GM12878 (cell line): ENCODE measurements around the gene RPGR. TPM values are rescaled to one million over a fixed set of nuclear protein-coding genes. Genes with fewer than 3 reads are reported as not detected.

Experiments
- ATAC-seq: fragments of 200-7000 bp; cut with Tn5 transposase; 3 replicates; pipeline ENCODE4 v1.9.1; 2020; ENCODE audit warnings: mild to moderate bottlenecking, moderate library complexity
- BruUV-seq: library from RNA; stranded (reverse); fragments of 400-500 nt; replicated peaks from 2 replicates; lab custom pipeline; 2021; lab: Mats Ljungman, UMichigan
- CTCF ChIA-PET: fragments of 300-600 bp; sonication (Branson Sonifier 250); formaldehyde crosslinking; extraction: SDS; loops from one replicate; lab custom pipeline; 2021; ENCODE audit warnings: inconsistent platforms; lab: Yijun Ruan, JAX
- POLR2A ChIA-PET: fragments of 350-600 bp; formaldehyde crosslinking; extraction: SDS; loops from one replicate; lab custom pipeline; 2021; ENCODE audit warnings: inconsistent platforms; lab: Charles Lee
- RAD21 ChIA-PET: fragments of 300-600 bp; sonication (Branson Sonifier 250); formaldehyde crosslinking; loops from one replicate; lab custom pipeline; 2023; ENCODE audit warnings: antibody characterized with exemption; ENCODE audit not compliant: unreplicated experiment; lab: Charles Lee
- SMC1A ChIA-PET: fragments of 300-600 bp; sonication (Branson Sonifier 250); formaldehyde crosslinking; loops from one replicate; lab custom pipeline; 2023; ENCODE audit not compliant: unreplicated experiment, uncharacterized antibody; lab: Charles Lee
- DNase-seq: peaks from one replicate; pipeline ENCODE4 v3.0.0-alpha.2; 2011; ENCODE audit warnings: low read depth, low spot score
- FAIRE-seq: peaks from 3 replicates; lab custom pipeline; 2011; peaks lifted over from hg19 to GRCh38; lab: Jason Lieb, UNC
- H2AFZ ChIP-seq: 2 replicates; pipeline ENCODE4 v1.6.0; 2011; ENCODE audit warnings: low read depth, low read length, control low read depth; ENCODE audit not compliant: control insufficient read depth
- H3K27ac ChIP-seq: 2 replicates; pipeline ENCODE4 v1.5.1; 2011; ENCODE audit warnings: control low read depth; ENCODE audit not compliant: control insufficient read depth, insufficient read depth
- H3K27me3 ChIP-seq, 2 experiments: replicated peaks in 1 of 2; 2 replicates each; pipeline versions ENCODE4 v1.6.0 to v1.6.1; 2011; ENCODE audit warnings: low read length in 1 of 2; ENCODE audit not compliant: control insufficient read depth in 2 of 2, insufficient read depth in 2 of 2
- H3K36me3 ChIP-seq, 2 experiments: 2 replicates each; pipeline ENCODE4 v1.5.1; 2011; ENCODE audit warnings: low read length in 1 of 2; ENCODE audit not compliant: control insufficient read depth in 2 of 2, insufficient read depth in 2 of 2
- H3K4me1 ChIP-seq: 2 replicates; pipeline ENCODE4 v1.6.1; 2011; ENCODE audit warnings: mild to moderate bottlenecking, low read length, moderate library complexity, mixed read lengths; ENCODE audit not compliant: control insufficient read depth, insufficient read depth
- H3K4me2 ChIP-seq: 2 replicates; pipeline ENCODE4 v1.6.0; 2011; ENCODE audit warnings: control low read depth; ENCODE audit not compliant: control insufficient read depth, insufficient read depth
- H3K4me3 ChIP-seq: fragments of 200-600 bp; sonication (generic); 2 replicates; pipeline ENCODE4 v1.5.1; 2016
- H3K79me2 ChIP-seq: 2 replicates; pipeline ENCODE4 v1.6.0; 2011; ENCODE audit warnings: low read length; ENCODE audit not compliant: control insufficient read depth, insufficient read depth
- H3K9ac ChIP-seq: 2 replicates; pipeline ENCODE4 v1.8.0; 2011; ENCODE audit warnings: low read length, control low read depth, mixed read lengths; ENCODE audit not compliant: control insufficient read depth, insufficient read depth
- H3K9me3 ChIP-seq: replicated peaks from 3 replicates; pipeline ENCODE4 v1.5.1; 2011; ENCODE audit warnings: mild to moderate bottlenecking, low read length; ENCODE audit not compliant: control insufficient read depth, insufficient read depth
- H4K20me1 ChIP-seq: 2 replicates; pipeline ENCODE4 v1.6.0; 2011; ENCODE audit not compliant: control insufficient read depth, insufficient read depth
- CBX3 ChIP-seq: fragments of 200-600 bp; sonication (generic); IDR thresholded peaks from 2 replicates; pipeline ENCODE4 v1.6.1; 2016; ENCODE audit warnings: low read depth, borderline replicate concordance
- FOXK2 ChIP-seq: fragments of 450-650 bp; IDR thresholded peaks from 2 replicates; pipeline ENCODE4 v1.6.1; 2017; ENCODE audit warnings: mild to moderate bottlenecking, moderate library complexity
- GATAD2B ChIP-seq: fragments of 450-650 bp; conservative IDR thresholded peaks from 2 replicates; pipeline ENCODE4 v1.6.1; 2017; ENCODE audit warnings: low read depth, mild to moderate bottlenecking, moderate library complexity
- IKZF1 ChIP-seq: fragments of 450-650 bp; conservative IDR thresholded peaks from 2 replicates; pipeline ENCODE4 v1.6.1; 2017; ENCODE audit warnings: antibody characterized with exemption, mild to moderate bottlenecking
- MYC ChIP-seq: IDR thresholded peaks from 2 replicates; pipeline ENCODE4 v1.6.1; 2011; ENCODE audit warnings: mild to moderate bottlenecking, low read length, moderate library complexity, inconsistent platforms; ENCODE audit not compliant: insufficient read depth, insufficient replicate concordance, insufficient read length, severe bottlenecking
- NR2C1 ChIP-seq: fragments of 450-650 bp; IDR thresholded peaks from 2 replicates; pipeline ENCODE4 v1.6.1; 2017; ENCODE audit warnings: antibody characterized with exemption, mild to moderate bottlenecking, moderate library complexity
- SIX5 ChIP-seq: IDR thresholded peaks from 2 replicates; pipeline ENCODE4 v1.6.1; 2011; ENCODE audit warnings: mild to moderate bottlenecking, low read depth, low read length, moderate library complexity; ENCODE audit not compliant: severe bottlenecking
- STAT3 ChIP-seq: IDR thresholded peaks from 2 replicates; pipeline ENCODE4 v1.6.1; 2011; ENCODE audit warnings: low read depth, low read length, improper control_type of control experiment
- SUZ12 ChIP-seq: fragments of 200-600 bp; sonication (generic); IDR thresholded peaks from one replicate; pipeline ENCODE4 v1.6.1; 2018; ENCODE audit warnings: antibody characterized with exemption, mild to moderate bottlenecking; ENCODE audit not compliant: unreplicated experiment
- WGBS: methylation state at CpG from one replicate; pipeline ENCODE4 v1.1.6; 2016; ENCODE audit warnings: low lambda C conversion rate; ENCODE audit not compliant: insufficient replicate concordance, insufficient coverage; ENCODE audit errors: missing lambda C conversion rate; 5-methylcytosine and 5-hydroxymethylcytosine counted together
- in situ Hi-C: fragments of 300-500 bp; cut with MboI; formaldehyde crosslinking; loops from 9 replicates; pipeline ENCODE4 v1.14.3; 2018; ENCODE audit warnings: mixed read lengths
- intact Hi-C: fragments of 100-400 bp; cut with micrococcal nuclease; formaldehyde crosslinking; loops from one replicate; pipeline ENCODE4 v1.14.2; 2022; ENCODE audit not compliant: unreplicated experiment
- polyA plus RNA-seq, 11 experiments: library from polyadenylated mRNA; depleted of rRNA in 4 of 11; unstranded in 6 of 11; stranded (reverse) in 5 of 11; fragments of >200 nt; fragmentation: Nextera tagmentation in 4 of 11; fragmentation: Illumina TruSeq in 1 of 11; extraction: Ambion mirVana in 4 of 11; extraction: Trizol in 1 of 11; gene quantifications; 1 replicate in 1 of 11; 2 replicates in 10 of 11; pipeline versions ENCODE4 v1.2.1 to v1.2.3, GENCODE V29; 2011 to 2016; ENCODE audit warnings: inconsistent platforms in 2 of 11, missing spikeins in 2 of 11, low read depth in 1 of 11
- total RNA-seq, 4 experiments: library from RNA; depleted of rRNA in 3 of 4; stranded (reverse); fragments of >200 nt in 3 of 4; fragmentation: Illumina TruSeq in 1 of 4; extraction: Trizol in 1 of 4; gene quantifications; 2 replicates each; pipeline versions ENCODE4 v1.2.1 to v1.2.3, GENCODE V29; 2013 to 2021

The RPGR gene
- total and polyA plus RNA-seq, 10 of the 15 experiments (the other 5 are each of a cell fraction or from before 2014, with no cell fraction given): 5.5 to 13.4 (median 7.6) TPM

GRCh38 chrX:38262715-38263620, 64.3 kb downstream of the RPGR start:
- ChIA-PET RAD21 (interaction anchor here (1.4 kb wide), 1 partner anchor 19 kb away, joined by 3 read pairs; no protein-coding TSS in a partner anchor), CTCF (interaction anchor here (0.8 to 4.2 kb wide), 4 partner anchors 8 to 64 kb away, joined by 3 to 43 read pairs (median 6); partner anchors contain the start of gene RPGR), POLR2A (no interaction called here), SMC1A (interaction anchor here (0.7 to 1.9 kb wide), 4 partner anchors 8 to 65 kb away, joined by 3 to 5 read pairs (median 4); partner anchors contain the start of gene RPGR)
- Histone ChIP-seq H2AFZ (no peak overlapping the region), H3K27ac (no peak overlapping the region), H3K27me3 (no peaks in the 10 kb centered on the region), H4K20me1 (no peaks in the 10 kb centered on the region), H3K9ac (no peak overlapping the region), H3K36me3 (no peaks in the 10 kb centered on the region), H3K4me3 (no peak overlapping the region), H3K79me2 (no peaks in the 10 kb centered on the region), H3K4me1 (no peaks in the 10 kb centered on the region), H3K9me3 (peaks cover under 1% of the 10 kb centered on the region; the same call in 2 of the 3 replicates), H3K4me2 (no peak overlapping the region)
- no peak for ATAC-seq
- 93% methylated on average over 9 of the region's 9 CpGs for WGBS
- in situ Hi-C loops: no loop called here
- intact Hi-C loops: no loop called here
- no peak for FAIRE-seq
- no TSS peak for BruUV-seq
- no peak for DNase-seq
- TF ChIP-seq STAT3: no peak
- TF ChIP-seq IKZF1: no peak
- TF ChIP-seq SIX5: no peak
- TF ChIP-seq MYC: no peak
- TF ChIP-seq CBX3: no peak
- no peak for TF ChIP-seq FOXK2
- no peak for TF ChIP-seq SUZ12
- no peak for TF ChIP-seq NR2C1
- no peak for TF ChIP-seq GATAD2B
